ENCODE data around the gene CSMD2.

Gene CSMD2

DNA sequence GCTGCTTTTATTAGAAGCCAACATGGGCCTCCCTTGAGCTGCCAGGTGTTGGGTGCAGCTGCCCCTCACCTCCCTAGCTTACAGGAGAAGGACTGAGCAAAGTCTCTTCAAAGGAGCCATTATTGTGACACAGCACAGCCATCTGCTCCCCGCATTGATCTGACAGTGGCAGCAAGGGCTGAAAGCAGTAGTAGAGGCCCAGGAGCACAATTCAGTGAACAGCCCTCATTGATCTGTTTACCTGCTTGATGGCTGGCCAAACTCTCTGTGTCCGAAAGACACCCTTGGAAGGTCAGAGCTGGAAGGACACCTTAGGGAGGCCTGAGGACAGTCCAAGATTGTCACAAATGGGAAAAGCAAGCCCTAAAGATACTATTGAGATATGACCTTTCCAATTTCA lies 286.6 kb downstream of the CSMD2 start:
- TF ChIP-seq, protein P1, sequence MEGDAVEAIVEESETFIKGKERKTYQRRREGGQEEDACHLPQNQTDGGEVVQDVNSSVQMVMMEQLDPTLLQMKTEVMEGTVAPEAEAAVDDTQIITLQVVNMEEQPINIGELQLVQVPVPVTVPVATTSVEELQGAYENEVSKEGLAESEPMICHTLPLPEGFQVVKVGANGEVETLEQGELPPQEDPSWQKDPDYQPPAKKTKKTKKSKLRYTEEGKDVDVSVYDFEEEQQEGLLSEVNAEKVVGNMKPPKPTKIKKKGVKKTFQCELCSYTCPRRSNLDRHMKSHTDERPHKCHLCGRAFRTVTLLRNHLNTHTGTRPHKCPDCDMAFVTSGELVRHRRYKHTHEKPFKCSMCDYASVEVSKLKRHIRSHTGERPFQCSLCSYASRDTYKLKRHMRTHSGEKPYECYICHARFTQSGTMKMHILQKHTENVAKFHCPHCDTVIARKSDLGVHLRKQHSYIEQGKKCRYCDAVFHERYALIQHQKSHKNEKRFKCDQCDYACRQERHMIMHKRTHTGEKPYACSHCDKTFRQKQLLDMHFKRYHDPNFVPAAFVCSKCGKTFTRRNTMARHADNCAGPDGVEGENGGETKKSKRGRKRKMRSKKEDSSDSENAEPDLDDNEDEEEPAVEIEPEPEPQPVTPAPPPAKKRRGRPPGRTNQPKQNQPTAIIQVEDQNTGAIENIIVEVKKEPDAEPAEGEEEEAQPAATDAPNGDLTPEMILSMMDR (conservative IDR thresholded peaks at IDR 0.05; ENCODE audit: low read length), result no peak
- TF ChIP-seq EZH2phosphoT487 (IDR thresholded peaks at IDR 0.05; ENCODE audit: borderline replicate concordance), result no peak
- no peaks in the 10 kb centered on the region for H3K27me3 ChIP-seq (ENCODE audit: insufficient read depth, low read length, poor library complexity, severe bottlenecking)
- no peaks in the 10 kb centered on the region for H4K20me1 ChIP-seq (ENCODE audit: insufficient read depth, low read length, poor library complexity, severe bottlenecking)

GRCh38 chr1:33876970-33877650 lies 287.9 kb downstream of the CSMD2 start:
- Histone ChIP-seq H3K4me3 (ENCODE audit: low read length, poor library complexity, severe bottlenecking) (no peak overlapping the region), H3K9ac (ENCODE audit: low read depth, low read length, poor library complexity, severe bottlenecking) (no peak overlapping the region), H3F3A (ENCODE audit: low read depth) (no peaks in the 10 kb centered on the region), H3K79me2 (ENCODE audit: insufficient read depth, low read length) (no peaks in the 10 kb centered on the region), H3K9me3 (ENCODE audit: insufficient read depth, low read depth, low read length) (no peaks in the 10 kb centered on the region), H4K20me1 (ENCODE audit: insufficient read depth, low read length, poor library complexity, severe bottlenecking) (no peaks in the 10 kb centered on the region), H2AFZ (ENCODE audit: low read length) (no peak overlapping the region), H3K27me3 (ENCODE audit: insufficient read depth, low read length, poor library complexity, severe bottlenecking) (no peaks in the 10 kb centered on the region), H3K4me2 (ENCODE audit: low read depth, low read length, poor library complexity, severe bottlenecking) (no peak overlapping the region), H3K4me1 (ENCODE audit: insufficient read depth, low read length, poor library complexity, severe bottlenecking) (no peaks in the 10 kb centered on the region), H3K9me2 (replicated peaks; ENCODE audit: low read depth, low read length) (no peaks in the 10 kb centered on the region), H3K36me3 (ENCODE audit: insufficient read depth, low read length) (no peaks in the 10 kb centered on the region)
- TF ChIP-seq EZH2phosphoT487 (IDR thresholded peaks at IDR 0.05; ENCODE audit: borderline replicate concordance), result no peak
- TF ChIP-seq, protein P1 (conservative IDR thresholded peaks at IDR 0.05; ENCODE audit: low read length), result no peak

More for the DNA sequence above, 286.6 kb downstream of the CSMD2 start:
- no peaks in the 10 kb centered on the region for H3K79me2 ChIP-seq (ENCODE audit: insufficient read depth, low read length)
- H2AFZ ChIP-seq (ENCODE audit: low read length), result no peak overlapping the region
- H3K4me3 ChIP-seq (ENCODE audit: low read length, poor library complexity, severe bottlenecking), result no peak overlapping the region
- no peaks in the 10 kb centered on the region for H3K9me2 ChIP-seq (replicated peaks; ENCODE audit: low read depth, low read length)
- H3F3A ChIP-seq (ENCODE audit: low read depth), result no peaks in the 10 kb centered on the region
- no peaks in the 10 kb centered on the region for H3K36me3 ChIP-seq (ENCODE audit: insufficient read depth, low read length)
- no peak overlapping the region for H3K4me2 ChIP-seq (ENCODE audit: low read depth, low read length, poor library complexity, severe bottlenecking)
- no peaks in the 10 kb centered on the region for H3K4me1 ChIP-seq (ENCODE audit: insufficient read depth, low read length, poor library complexity, severe bottlenecking)
- H3K9me3 ChIP-seq (ENCODE audit: insufficient read depth, low read depth, low read length), result no peaks in the 10 kb centered on the region
- no peak overlapping the region for H3K9ac ChIP-seq (ENCODE audit: low read depth, low read length, poor library complexity, severe bottlenecking)

- Histone ChIP-seq H3F3A (ENCODE audit: low read depth) (no peaks in the 10 kb centered on the region), H3K36me3 (ENCODE audit: insufficient read depth, low read length) (no peaks in the 10 kb centered on the region), H3K27me3 (ENCODE audit: insufficient read depth, low read length, poor library complexity, severe bottlenecking) (no peaks in the 10 kb centered on the region), H3K4me1 (ENCODE audit: insufficient read depth, low read length, poor library complexity, severe bottlenecking) (no peaks in the 10 kb centered on the region), H3K9ac (ENCODE audit: low read depth, low read length, poor library complexity, severe bottlenecking) (no peak overlapping the region), H3K9me3 (ENCODE audit: insufficient read depth, low read depth, low read length) (no peaks in the 10 kb centered on the region), H3K4me2 (ENCODE audit: low read depth, low read length, poor library complexity, severe bottlenecking) (no peak overlapping the region), H3K79me2 (ENCODE audit: insufficient read depth, low read length) (no peaks in the 10 kb centered on the region), H4K20me1 (ENCODE audit: insufficient read depth, low read length, poor library complexity, severe bottlenecking) (no peaks in the 10 kb centered on the region), H3K4me3 (ENCODE audit: low read length, poor library complexity, severe bottlenecking) (no peak overlapping the region), H2AFZ (ENCODE audit: low read length) (no peak overlapping the region), H3K9me2 (replicated peaks; ENCODE audit: low read depth, low read length) (no peaks in the 10 kb centered on the region)
- TF ChIP-seq, protein P1 (conservative IDR thresholded peaks at IDR 0.05; ENCODE audit: low read length), result no peak
- TF ChIP-seq EZH2phosphoT487 (IDR thresholded peaks at IDR 0.05; ENCODE audit: borderline replicate concordance), result no peak
Measured at GRCh38 chr1:33875862-33876261, 289.2 kb downstream of the CSMD2 start.
